Endothelial cell of umbilical vein (primary cell): ENCODE results near the gene RASL11A. TPM values are rescaled to one million over a fixed set of nuclear protein-coding genes. Genes with fewer than 3 reads are reported as not detected.

ENCODE experiments used
- BruUV-seq: library from RNA; stranded (reverse); fragments of 400-500 nt; replicated peaks from 2 replicates; lab custom pipeline; 2021; lab: Mats Ljungman, UMichigan
- CTCF ChIA-PET: fragments of 300-600, 350-600 bp; sonication (Branson Sonifier 250); formaldehyde crosslinking; loops from one replicate; lab custom pipeline; 2021; ENCODE audit warnings: antibody characterized with exemption, inconsistent platforms; lab: Charles Lee
- POLR2A ChIA-PET: fragments of 300-600, 350-600 bp; sonication (Branson Sonifier 250); formaldehyde crosslinking; loops from one replicate; lab custom pipeline; 2021; ENCODE audit warnings: antibody characterized with exemption, inconsistent platforms; lab: Charles Lee
- DNase-seq: peaks from one replicate; pipeline ENCODE4 v3.0.0-alpha.2; 2011; ENCODE audit warnings: low read depth, low spot score
- FAIRE-seq: peaks from 2 replicates; lab custom pipeline; 2011; peaks lifted over from hg19 to GRCh38; lab: Jason Lieb, UNC
- H2AFZ ChIP-seq: 2 replicates; pipeline ENCODE4 v1.6.0; 2012; ENCODE audit warnings: low read depth, low read length, control low read depth, inconsistent platforms
- H3K27ac ChIP-seq: 2 replicates; pipeline ENCODE4 v1.5.1; 2011; ENCODE audit warnings: low read depth, mild to moderate bottlenecking, control low read depth, low read length, moderate library complexity; ENCODE audit not compliant: insufficient read depth
- H3K27me3 ChIP-seq, 2 experiments: 2 replicates each; pipeline versions ENCODE4 v1.6.0 to v1.6.1; 2011; ENCODE audit warnings: low read length in 2 of 2, mixed read lengths in 1 of 2; ENCODE audit not compliant: control insufficient read depth in 2 of 2, insufficient read depth in 2 of 2
- H3K36me3 ChIP-seq, 2 experiments: 2 replicates in 1 of 2; 3 replicates in 1 of 2; pipeline ENCODE4 v1.5.1; 2011; ENCODE audit warnings: low read length in 2 of 2, mild to moderate bottlenecking in 1 of 2, moderate library complexity in 1 of 2; ENCODE audit not compliant: control insufficient read depth in 2 of 2, insufficient read depth in 2 of 2; ENCODE audit errors: extremely low read depth in 1 of 2
- H3K4me1 ChIP-seq: 3 replicates; pipeline ENCODE4 v1.5.1; 2011; ENCODE audit warnings: mild to moderate bottlenecking, low read length; ENCODE audit not compliant: control insufficient read depth, insufficient read depth; ENCODE audit errors: extremely low read depth
- H3K4me2 ChIP-seq: 2 replicates; pipeline ENCODE4 v1.6.1; 2011; ENCODE audit warnings: low read length, control low read depth, mixed read lengths; ENCODE audit not compliant: insufficient read depth
- H3K4me3 ChIP-seq, 3 experiments: fragments of 200-600 bp in 1 of 3; sonication (generic), shearing (Covaris generic) in 1 of 3; replicated peaks in 1 of 3; 2 replicates each; pipeline ENCODE4 v1.5.1; 2011 to 2016; ENCODE audit warnings: control low read depth in 3 of 3, low read length in 3 of 3, mild to moderate bottlenecking in 2 of 3, inconsistent platforms in 1 of 3, low read depth in 1 of 3, moderate library complexity in 1 of 3; ENCODE audit not compliant: insufficient read depth in 1 of 3
- H3K79me2 ChIP-seq: 2 replicates; pipeline ENCODE4 v1.6.0; 2012; ENCODE audit warnings: low read length, inconsistent platforms; ENCODE audit not compliant: control insufficient read depth, insufficient read depth
- H3K9ac ChIP-seq: replicated peaks from 2 replicates; pipeline ENCODE3; 2011; ENCODE audit warnings: low read length, control low read depth; ENCODE audit not compliant: insufficient read depth; ENCODE audit errors: extremely low read depth
- H3K9me1 ChIP-seq: replicated peaks from 3 replicates; pipeline ENCODE4 v1.6.0; 2011; ENCODE audit warnings: mild to moderate bottlenecking, low read length; ENCODE audit not compliant: control insufficient read depth, insufficient read depth; ENCODE audit errors: extremely low read depth
- H3K9me3 ChIP-seq: replicated peaks from 2 replicates; pipeline ENCODE4 v1.5.1; 2012; ENCODE audit warnings: low read length, inconsistent platforms; ENCODE audit not compliant: control insufficient read depth, insufficient read depth
- H4K20me1 ChIP-seq: replicated peaks from 2 replicates; pipeline ENCODE3; 2011; ENCODE audit warnings: mild to moderate bottlenecking, low read length; ENCODE audit not compliant: control insufficient read depth, insufficient read depth; ENCODE audit errors: extremely low read depth
- CTCF ChIP-seq, 2 donors: IDR thresholded peaks; 1 replicate in 1 of 2; 2 replicates in 1 of 2; pipeline ENCODE4 v1.5.1; 2011; ENCODE audit warnings: low read length in 2 of 2, mild to moderate bottlenecking in 2 of 2, moderate library complexity in 2 of 2, control low read depth in 1 of 2, inconsistent platforms in 1 of 2, low read depth in 1 of 2; ENCODE audit not compliant: insufficient read depth in 1 of 2; ENCODE audit errors: extremely low read depth in 1 of 2
- EZH2 ChIP-seq: IDR thresholded peaks from 2 replicates; pipeline ENCODE4 v1.6.1; 2012; ENCODE audit warnings: borderline replicate concordance, low read depth, mild to moderate bottlenecking, moderate library complexity, low read length, inconsistent platforms; ENCODE audit not compliant: severe bottlenecking
- FOS ChIP-seq: IDR thresholded peaks from 2 replicates; pipeline ENCODE4 v1.6.1; 2011; ENCODE audit warnings: mild to moderate bottlenecking, low read length, moderate library complexity, borderline replicate concordance; ENCODE audit not compliant: insufficient read depth
- GATA2 ChIP-seq: IDR thresholded peaks from 2 replicates; pipeline ENCODE4 v1.7.0; 2011; ENCODE audit warnings: low read depth, mild to moderate bottlenecking, moderate library complexity, mixed read lengths, low read length; ENCODE audit not compliant: insufficient read length, insufficient read depth
- JUN ChIP-seq: IDR thresholded peaks from 2 replicates; pipeline ENCODE4 v1.6.1; 2011; ENCODE audit warnings: borderline replicate concordance, low read depth; ENCODE audit not compliant: insufficient read length, insufficient read depth
- MAX ChIP-seq: IDR thresholded peaks from 2 replicates; pipeline ENCODE4 v1.6.1; 2011; ENCODE audit not compliant: insufficient read depth, insufficient read length
- MYC ChIP-seq: IDR thresholded peaks from one replicate; pipeline ENCODE4 v1.6.1; 2011; ENCODE audit warnings: mild to moderate bottlenecking, low read depth, low read length
- POLR2A ChIP-seq: IDR thresholded peaks from 2 replicates; pipeline ENCODE4 v1.6.1; 2012; ENCODE audit warnings: low read depth, mild to moderate bottlenecking, control low read depth, low read length
- POLR2AphosphoS5 ChIP-seq: IDR thresholded peaks from 2 replicates; pipeline ENCODE4 v1.6.1; 2012; ENCODE audit warnings: low read depth, mild to moderate bottlenecking, control low read depth, low read length, moderate library complexity; ENCODE audit not compliant: insufficient read depth
- dilution Hi-C: fragments of 300-500 bp; cut with MboI; formaldehyde crosslinking; loops from one replicate; pipeline ENCODE4 v1.15.0; 2019; ENCODE audit warnings: low sequenced_read_pairs; ENCODE audit not compliant: extremely low pct_ligation_motif_present
- intact Hi-C: fragments of 100-400 bp; cut with micrococcal nuclease; formaldehyde crosslinking; loops from one replicate; pipeline ENCODE4 v1.10.0; 2022
- polyA plus RNA-seq, 4 experiments: library from polyadenylated mRNA; depleted of rRNA in 3 of 4; stranded (reverse) in 3 of 4; unstranded in 1 of 4; fragments of >200 nt; gene quantifications; 2 replicates each; pipeline versions ENCODE4 v1.2.1 to v1.2.3, GENCODE V29; 2011 to 2012; ENCODE audit warnings: missing spikeins in 1 of 4
- total RNA-seq: library from RNA; stranded (reverse); gene quantifications from 2 replicates; pipeline ENCODE4 v1.2.3, GENCODE V29; 2021

Gene RASL11A
- total and polyA plus RNA-seq, 2 donors (not counting 3 experiments of a cell fraction or from before 2014, with no cell fraction given): 1.2 to 1.3 TPM

DNA sequence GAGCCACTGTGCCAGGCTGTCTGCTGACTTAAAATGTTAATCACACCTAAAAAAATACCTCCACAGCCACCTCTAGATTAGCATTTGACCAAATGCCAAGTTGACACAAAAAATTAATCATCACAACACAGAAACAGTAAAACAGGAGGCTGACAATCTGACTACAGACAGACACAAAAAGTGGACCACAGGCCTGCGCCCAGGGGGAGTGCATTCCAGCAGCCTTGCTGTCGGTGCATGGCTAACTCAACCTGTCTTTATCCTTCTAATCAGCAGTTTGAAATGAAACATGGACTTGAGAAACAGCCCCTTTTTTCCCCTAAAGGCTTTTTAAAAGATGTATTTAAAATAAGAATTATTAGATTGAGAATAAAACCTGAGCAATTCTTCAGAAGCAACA is 34.0 kb downstream of the RASL11A start:
- Histone ChIP-seq H3K9me3 (no peaks in the 10 kb centered on the region), H2AFZ (no peak overlapping the region), H3K36me3 (no peaks in the 10 kb centered on the region), H3K79me2 (no peaks in the 10 kb centered on the region), H3K4me3 (no peak overlapping the region), H4K20me1 (no peaks in the 10 kb centered on the region), H3K27me3 (peaks cover 0 to 2% of the 10 kb centered on the region in 2 experiments), H3K9me1 (no peaks in the 10 kb centered on the region), H3K4me1 (no peaks in the 10 kb centered on the region), H3K4me2 (no peak overlapping the region), H3K9ac (no peak overlapping the region), H3K27ac (no peak overlapping the region)
- FAIRE-seq (no peak), DNase-seq (no peak)
- no peak for TF ChIP-seq FOS
- TF ChIP-seq EZH2: no peak
- TF ChIP-seq MYC: no peak
- no peak for TF ChIP-seq POLR2A
- no peak for TF ChIP-seq MAX
- TF ChIP-seq JUN: no peak
- TF ChIP-seq POLR2AphosphoS5: no peak
- TF ChIP-seq CTCF (IDR thresholded peaks at IDR 0.05; ENCODE audit: extremely low read depth in 1 of 2, insufficient read depth in 1 of 2, low read depth in 1 of 2, low read length in 2 of 2): no peak
- TF ChIP-seq GATA2: no peak
- ChIA-PET CTCF (interaction anchor here (0.6 kb wide), 1 partner anchor 94 kb away, joined by 3 read pairs; no protein-coding TSS in a partner anchor), POLR2A (no interaction called here)
- no TSS peak for BruUV-seq
- dilution Hi-C loops (no loop called here), intact Hi-C loops (no loop called here)
